GM12874 (cell line): ENCODE measurements around the gene PHF2.

ENCODE experiments used
- CTCF ChIP-seq: IDR thresholded peaks from 2 replicates; pipeline ENCODE4 v1.5.1; 2011; ENCODE audit warnings: low read depth, mild to moderate bottlenecking, control low read depth, low read length, moderate library complexity; ENCODE audit not compliant: insufficient read depth

Gene PHF2

GRCh38 chr9:93709600-93710369 lies 133.4 kb downstream of the PHF2 start:
- TF ChIP-seq CTCF = no peak

GRCh38 chr9:93710370-93710723 lies 134.0 kb downstream of the PHF2 start:
- TF ChIP-seq CTCF = no peak

- TF ChIP-seq CTCF = no peak
These were observed 134.6 kb downstream of the PHF2 start for GRCh38 chr9:93711002-93711401.

GRCh38 chr9:93712896-93713295 lies 136.5 kb downstream of the PHF2 start:
- TF ChIP-seq CTCF = no peak

GRCh38 chr9:93713716-93714115 lies 137.3 kb downstream of the PHF2 start:
- TF ChIP-seq CTCF = no peak

- TF ChIP-seq CTCF = no peak
These were observed 145.1 kb downstream of the PHF2 start for GRCh38 chr9:93721417-93721965.

- no peak for TF ChIP-seq CTCF
These were observed 148.5 kb downstream of the PHF2 start for GRCh38 chr9:93724852-93725251.

- TF ChIP-seq CTCF = no peak
These were observed 149.0 kb downstream of the PHF2 start for GRCh38 chr9:93725382-93725781.
